ENCODE measurements around the gene GNG10.
A peak's percentile ranks its signal among the peaks of the same experiment; 100 is the strongest.
"Not testable (repeated sequence)": the region's sequence is repeated elsewhere in the genome, so short reads cannot be mapped to it uniquely, and the experiment has no call there.

GNG10 gene

GRCh38 chr9:111661150-111661801, at the start of gene GNG10:
TSS of gene GNG10 (plus strand) at chr9:111661605. CDS start at chr9:111661635, 30 bp downstream.
- DNase-seq (ENCODE audit: low read depth in 2 of 2) = peak; percentile 56 to 69

DNA sequence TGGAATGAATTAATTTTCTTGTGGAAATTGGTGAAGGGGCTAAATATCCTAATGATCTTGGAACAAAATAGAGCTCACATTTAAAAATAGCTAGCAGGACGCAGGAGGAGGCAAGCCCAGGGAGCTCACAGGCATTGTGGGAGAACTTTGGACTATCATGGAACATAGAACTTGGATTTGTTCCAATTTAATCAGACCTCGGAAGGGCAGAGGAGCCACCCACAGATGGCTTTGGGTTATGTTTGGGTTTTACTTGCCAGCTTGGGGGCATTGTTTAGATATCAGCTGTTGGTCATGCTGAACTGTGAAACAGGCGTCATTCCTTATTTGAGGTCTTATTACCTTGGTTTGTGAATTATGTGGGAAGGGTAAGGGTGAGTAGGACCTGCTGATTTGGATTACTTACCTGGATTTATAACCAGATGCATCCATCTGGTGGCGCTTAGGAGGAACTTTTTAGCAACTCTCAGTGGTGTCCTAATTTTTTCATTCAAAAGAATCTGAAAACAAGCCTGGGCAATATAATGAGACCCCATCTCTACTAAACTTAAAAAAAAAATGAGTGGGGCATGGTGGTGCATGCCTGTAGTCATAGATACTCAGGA, 47.9 kb upstream of the GNG10 start:
- no peak for DNase-seq (ENCODE audit: low read depth in 2 of 2)

DNA sequence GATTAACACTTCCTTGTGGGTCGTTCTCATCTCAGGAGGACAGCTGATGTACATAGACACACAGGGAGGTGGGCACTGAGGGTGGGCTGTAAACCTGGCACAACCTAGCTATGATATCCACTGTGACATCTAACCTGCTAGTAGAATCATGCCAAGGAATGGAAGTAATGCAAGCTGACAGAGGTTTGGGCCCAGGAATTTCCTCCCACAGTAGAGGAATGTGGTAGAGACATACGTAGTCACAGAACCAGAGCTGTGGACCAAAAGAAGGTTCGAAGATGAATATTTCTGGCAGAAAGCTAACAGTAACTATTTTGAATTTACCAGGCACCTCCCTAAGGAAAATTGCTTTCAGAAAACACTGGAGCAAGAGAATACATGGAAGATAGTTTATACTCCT, 45.5 kb upstream of the GNG10 start:
- DNase-seq (ENCODE audit: low read depth in 2 of 2) = no peak

DNA sequence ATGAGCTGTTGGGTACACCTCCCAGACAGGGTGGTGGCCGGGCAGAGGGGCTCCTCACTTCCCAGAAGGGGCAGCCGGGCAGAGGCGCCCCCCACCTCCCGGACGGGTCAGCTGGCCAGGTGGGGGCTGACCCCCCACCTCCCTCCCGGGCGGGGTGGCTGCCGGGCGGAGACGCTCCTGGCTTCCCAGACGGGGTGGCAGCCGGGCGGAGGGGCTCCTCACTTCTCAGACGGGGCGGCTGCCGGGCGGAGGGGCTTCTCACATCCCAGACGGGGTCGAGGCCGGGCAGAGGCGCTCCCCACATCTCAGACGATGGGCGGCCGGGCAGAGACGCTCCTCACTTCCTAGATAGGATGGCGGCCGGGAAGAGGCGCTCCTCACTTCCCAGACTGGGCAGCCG, 44.1 kb upstream of the GNG10 start:
- DNase-seq (ENCODE audit: low read depth in 2 of 2) = not testable (repeated sequence)

GRCh38 chr9:111621895-111622480, 39.4 kb upstream of the GNG10 start:
- DNase-seq (ENCODE audit: low read depth in 2 of 2) = no peak

DNA sequence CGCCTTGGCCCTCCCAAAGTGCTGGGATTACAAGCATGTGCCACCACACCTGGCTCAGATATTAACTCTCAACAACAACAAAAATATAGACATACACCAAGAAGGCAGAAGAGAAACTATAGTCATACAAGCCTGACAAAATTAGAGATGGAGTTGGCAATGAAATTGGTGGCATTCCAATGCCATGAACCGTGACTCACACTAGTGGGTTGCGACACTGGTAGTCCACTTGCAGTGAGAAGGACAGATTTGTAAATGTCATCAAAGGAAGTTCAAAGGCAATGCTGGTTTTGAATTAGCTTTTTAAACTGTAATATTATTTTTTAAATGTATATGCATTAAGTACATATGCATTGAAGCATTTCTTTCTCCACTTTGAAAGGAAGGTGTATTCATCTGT, 38.8 kb upstream of the GNG10 start:
- DNase-seq (ENCODE audit: low read depth in 2 of 2) = no peak

DNA sequence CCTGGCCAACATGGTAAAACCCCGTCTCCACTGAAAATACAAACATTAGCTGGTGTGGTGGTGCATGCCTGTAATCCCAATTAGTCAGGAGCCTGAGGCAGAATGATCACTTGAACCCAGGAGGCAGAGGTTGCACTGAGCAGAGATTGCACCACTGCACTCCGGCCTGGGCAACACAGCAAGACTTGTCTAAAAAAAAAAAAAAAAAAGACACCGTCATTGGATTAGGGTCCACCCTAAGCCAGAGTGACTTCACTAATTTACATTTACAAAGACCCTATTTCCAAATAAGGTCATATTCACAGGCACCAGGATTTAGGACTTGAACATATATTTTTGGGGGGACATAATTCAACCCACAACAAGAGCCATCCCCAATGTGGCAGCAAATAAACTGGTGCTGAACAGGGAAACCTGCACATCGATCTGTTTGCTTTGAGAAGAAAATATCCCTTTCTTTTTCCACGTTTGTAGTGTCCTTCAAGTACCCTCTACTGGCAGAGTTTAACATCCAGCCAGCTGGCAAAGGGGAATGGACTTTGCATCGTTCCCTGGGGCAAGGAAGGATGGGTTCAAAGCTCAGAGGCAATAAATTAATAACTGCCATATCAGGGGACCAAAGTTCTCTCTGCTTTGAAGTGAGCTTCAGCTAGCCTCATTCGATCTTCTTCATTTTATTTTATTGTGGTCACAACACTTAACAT, 34.0 kb upstream of the GNG10 start:
- no peak for DNase-seq (ENCODE audit: low read depth in 2 of 2)

DNA sequence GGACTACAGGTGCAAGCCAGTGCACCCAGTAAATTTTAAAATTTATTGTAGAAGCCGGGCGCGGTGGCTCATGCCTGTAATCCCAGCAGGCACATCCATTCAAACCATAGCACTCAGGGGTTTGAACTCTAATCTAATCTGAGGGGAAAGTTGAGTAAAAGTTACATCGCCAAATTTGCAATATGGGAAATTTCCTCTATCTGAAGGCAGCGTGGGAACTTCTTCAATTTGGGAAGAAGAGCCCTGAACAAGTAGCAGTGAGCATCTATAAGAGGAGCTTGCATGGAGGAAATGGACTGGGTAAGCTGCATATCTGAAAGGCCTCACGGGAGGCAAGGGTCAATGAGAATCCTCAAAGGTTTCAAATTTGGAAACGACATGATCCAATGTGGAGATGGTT, 33.0 kb upstream of the GNG10 start:
- DNase-seq (ENCODE audit: low read depth in 2 of 2) = no peak

- DNase-seq (ENCODE audit: low read depth in 2 of 2) = no peak
These were observed 31.0 kb upstream of the GNG10 start for GRCh38 chr9:111630182-111630963.

GRCh38 chr9:111630964-111631213, 30.5 kb upstream of the GNG10 start:
- DNase-seq (ENCODE audit: low read depth in 2 of 2) = no peak

- peak; percentile 90 to 93 for DNase-seq (ENCODE audit: low read depth in 2 of 2)
These were observed 30.0 kb upstream of the GNG10 start, which contains the start of gene DNAJC25 for GRCh38 chr9:111631214-111631971. TSS of gene DNAJC25 (plus strand) at chr9:111631334. CDS start at chr9:111631408, 74 bp downstream.

- no peak for DNase-seq (ENCODE audit: low read depth in 2 of 2)
These were observed 29.3 kb upstream of the GNG10 start for GRCh38 chr9:111632060-111632459.

- no peak for DNase-seq (ENCODE audit: low read depth in 2 of 2)
These were observed 28.6 kb upstream of the GNG10 start for GRCh38 chr9:111632695-111633388.

DNA sequence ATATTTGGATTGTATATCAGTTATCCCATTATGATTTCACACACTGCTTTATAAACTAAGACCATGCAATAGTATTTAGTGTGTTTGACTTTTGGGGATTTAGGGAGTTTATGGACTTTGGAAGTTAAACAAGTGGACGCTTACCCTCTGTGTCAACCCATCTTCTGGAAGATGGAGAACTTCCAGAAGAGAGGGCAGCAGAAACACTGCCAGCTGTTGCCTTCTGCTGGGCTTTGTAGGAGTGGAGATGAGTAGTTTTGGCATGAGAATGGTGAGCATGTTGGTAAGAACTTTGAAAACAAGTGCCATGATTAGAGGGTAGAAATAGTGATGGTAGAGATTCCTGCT, 28.0 kb upstream of the GNG10 start:
- DNase-seq (ENCODE audit: low read depth in 2 of 2) = no peak

GRCh38 chr9:111634860-111635259, 26.5 kb upstream of the GNG10 start:
- DNase-seq (ENCODE audit: low read depth in 2 of 2) = no peak

DNA sequence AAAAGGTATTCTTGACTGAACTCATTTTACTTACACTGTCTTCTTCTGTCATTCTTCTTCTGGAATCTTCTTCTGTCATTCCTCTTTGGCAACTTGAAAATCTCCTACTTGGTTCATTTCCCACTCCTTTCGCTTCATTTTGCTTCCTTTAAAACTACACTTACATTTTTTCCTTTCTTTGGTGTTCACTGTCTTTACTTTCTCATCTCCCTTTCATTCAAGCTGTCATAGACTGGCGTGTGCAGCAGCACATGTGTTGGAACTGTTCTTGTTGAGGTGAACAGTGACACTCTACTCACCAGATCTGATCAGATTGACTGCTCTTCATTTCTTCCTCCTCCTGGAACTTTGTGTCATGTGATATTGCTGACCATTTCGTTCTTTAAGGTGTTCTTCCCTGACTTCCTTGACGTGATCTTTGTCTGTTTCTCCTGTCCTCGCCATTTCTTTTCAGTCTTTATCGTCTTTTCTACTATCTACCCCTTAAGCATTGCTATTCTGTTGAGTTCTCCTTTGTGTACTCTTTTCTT, 23.9 kb upstream of the GNG10 start:
- no peak for DNase-seq (ENCODE audit: low read depth in 2 of 2)

GRCh38 chr9:111644195-111644772, 17.1 kb upstream of the GNG10 start:
- DNase-seq (ENCODE audit: low read depth in 2 of 2) = no peak

DNA sequence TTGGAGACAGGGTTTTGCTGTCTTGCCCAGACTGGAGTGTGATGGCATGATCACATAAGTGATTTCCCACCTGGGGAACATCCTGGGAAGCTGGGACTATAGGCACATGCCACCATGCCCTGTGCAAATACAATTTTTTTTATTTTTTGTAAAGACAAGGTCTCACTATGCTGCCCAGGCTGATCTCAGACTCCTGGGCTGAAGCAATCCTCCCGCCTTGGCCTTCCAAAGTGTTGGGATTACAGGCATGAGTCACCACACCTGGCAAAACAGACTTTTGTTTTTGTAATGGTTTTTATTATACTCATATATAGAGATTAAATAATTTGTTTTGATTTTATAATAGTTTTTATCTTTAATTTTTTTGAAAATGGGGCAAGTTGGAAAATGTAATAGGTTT, 15.6 kb upstream of the GNG10 start:
- DNase-seq (ENCODE audit: low read depth in 2 of 2) = no peak

DNA sequence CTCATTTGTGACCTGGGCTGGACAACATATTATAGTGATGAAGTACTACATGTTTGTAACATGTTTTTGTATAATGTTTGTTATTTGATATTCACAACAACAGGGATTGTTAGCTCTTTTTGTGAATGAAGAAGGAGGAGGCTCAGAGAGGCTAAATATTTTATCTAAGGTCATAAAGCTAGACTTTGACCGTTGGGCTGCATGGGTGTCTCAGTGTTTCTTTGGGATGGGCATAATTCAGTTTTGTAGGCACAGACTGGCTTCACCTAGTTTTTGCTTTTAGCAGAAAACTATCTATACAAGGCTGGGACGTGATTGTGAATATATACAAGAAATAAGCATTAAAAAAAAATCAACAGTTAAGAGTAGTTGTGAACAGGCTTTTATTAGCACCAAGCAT, 15.0 kb upstream of the GNG10 start:
- DNase-seq (ENCODE audit: low read depth in 2 of 2) = no peak

DNA sequence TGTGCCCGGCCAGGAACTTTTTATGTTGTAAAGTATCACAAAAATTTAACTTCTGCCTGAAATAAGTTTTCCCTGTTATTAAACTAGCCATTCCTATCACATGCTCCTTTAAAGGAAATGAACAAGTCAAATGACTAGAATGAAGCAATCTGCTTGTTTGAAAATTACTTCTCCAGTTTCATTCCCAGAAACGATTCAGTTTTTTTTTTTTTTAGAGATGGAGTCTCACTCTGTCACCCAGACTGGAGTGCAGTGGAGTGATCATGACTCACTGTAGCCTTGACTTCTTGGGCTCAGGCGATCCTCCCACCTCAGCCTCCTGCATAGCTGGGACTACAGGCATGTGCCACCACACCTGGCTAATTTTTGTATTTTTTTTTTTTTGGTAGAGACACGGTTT, 13.3 kb upstream of the GNG10 start:
- no peak for DNase-seq (ENCODE audit: low read depth in 2 of 2)

Measured in stimulated activated CD4-positive, alpha-beta T cell treated with anti-CD3 and anti-CD28 coated beads, Interleukin-1b, Interleukin-23, amount 100 ng/mL, for 4 hours (primary cell).